A549 (cell line): ENCODE measurements around the gene RGS6. TPM values are rescaled to one million over a fixed set of nuclear protein-coding genes. Genes with fewer than 3 reads are reported as not detected.

Experiments
- ATAC-seq, 2 experiments: fragments of 200-7000 bp in 1 of 2; fragments of >200 bp in 1 of 2; cut with Nextera tagmentation in 1 of 2; cut with Tn5 transposase in 1 of 2; 3 replicates each; pipeline versions ENCODE4 v1.8.0 to v1.9.1; 2018 to 2020; ENCODE audit warnings: mild to moderate bottlenecking in 1 of 2, moderate library complexity in 1 of 2
- CTCF ChIA-PET: fragments of 300-600 bp; sonication (Branson Sonifier 250); formaldehyde crosslinking; extraction: SDS; loops from one replicate; lab custom pipeline; 2021; ENCODE audit warnings: antibody characterized with exemption, inconsistent platforms; lab: Yijun Ruan, JAX
- POLR2A ChIA-PET: fragments of 350-600 bp; formaldehyde crosslinking; extraction: SDS; loops from one replicate; lab custom pipeline; 2021; ENCODE audit warnings: antibody characterized with exemption, inconsistent platforms; lab: Yijun Ruan, JAX
- DNase-seq, 2 experiments: peaks; one replicate each; pipeline versions ENCODE4 v3.0.0 to v3.0.0-alpha.2; 2011 to 2016; ENCODE audit warnings: low read depth in 1 of 2, low spot score in 1 of 2
- FAIRE-seq: peaks from 2 replicates; lab custom pipeline; 2011; peaks lifted over from hg19 to GRCh38; lab: Jason Lieb, UNC
- H3K27ac ChIP-seq, 2 experiments: fragments of >200 bp; sonication (Bioruptor Twin); formaldehyde crosslinking; 3 replicates each; pipeline ENCODE4 v1.5.1; 2016 to 2017
- H3K4me1 ChIP-seq: fragments of >200 bp; sonication (Bioruptor Twin); formaldehyde crosslinking; 3 replicates; pipeline ENCODE4 v1.6.1; 2016
- H3K4me2 ChIP-seq: fragments of >200 bp; sonication (Bioruptor Twin); formaldehyde crosslinking; 3 replicates; pipeline ENCODE4 v1.6.1; 2016
- H3K4me3 ChIP-seq: fragments of >200 bp; sonication (Bioruptor Twin); formaldehyde crosslinking; 3 replicates; pipeline ENCODE4 v1.5.1; 2016
- H3K9me3 ChIP-seq: fragments of >200 bp; sonication (Bioruptor Twin); formaldehyde crosslinking; 3 replicates; pipeline ENCODE4 v1.6.1; 2016
- CBX8 ChIP-seq: fragments of 200-600 bp; sonication (generic); IDR thresholded peaks from 2 replicates; pipeline ENCODE4 v1.6.1; 2016
- CEBPB ChIP-seq, 2 experiments: fragments of >200 bp in 1 of 2; sonication (Bioruptor Twin) in 1 of 2; formaldehyde crosslinking in 1 of 2; IDR thresholded peaks; 2 replicates each; pipeline ENCODE4 v1.6.1; 2012 to 2016
- EHMT2 ChIP-seq: fragments of 200-600 bp; sonication (generic); IDR thresholded peaks from 2 replicates; pipeline ENCODE4 v1.6.1; 2016; ENCODE audit warnings: antibody characterized with exemption, low read depth, mild to moderate bottlenecking, moderate library complexity
- FOSL2 ChIP-seq, 2 experiments: fragments of 450-650 bp in 1 of 2; fragments of >200 bp in 1 of 2; sonication (Bioruptor Twin) in 1 of 2; formaldehyde crosslinking; IDR thresholded peaks; 2 replicates each; pipeline versions ENCODE4 v1.5.0 to v1.6.1; 2016 to 2020; ENCODE audit warnings: mild to moderate bottlenecking in 1 of 2, moderate library complexity in 1 of 2
- FOXS1 ChIP-seq: fragments of 250-450 bp; sonication (Bioruptor Pico); IDR thresholded peaks from 2 replicates; pipeline ENCODE4 v1.5.0; 2020; ENCODE audit warnings: mild to moderate bottlenecking, moderate library complexity
- HDAC2 ChIP-seq: fragments of 200-600 bp; sonication (generic); IDR thresholded peaks from 2 replicates; pipeline ENCODE4 v1.6.1; 2016
- HES2 ChIP-seq: fragments of >200 bp; sonication (Bioruptor Twin); formaldehyde crosslinking; IDR thresholded peaks from 2 replicates; pipeline ENCODE4 v1.6.1; 2016
- HEYL ChIP-seq: fragments of 250-450 bp; sonication (Bioruptor Pico); IDR thresholded peaks from 2 replicates; pipeline ENCODE4 v1.8.0; 2021; ENCODE audit warnings: mild to moderate bottlenecking, moderate library complexity
- HMGXB4 ChIP-seq: fragments of 250-450 bp; sonication (Bioruptor Pico); IDR thresholded peaks from 2 replicates; pipeline ENCODE4 v1.5.0; 2021; ENCODE audit warnings: mild to moderate bottlenecking, moderate library complexity, borderline replicate concordance
- KDM1A ChIP-seq: fragments of 200-600 bp; sonication (generic); IDR thresholded peaks from 2 replicates; pipeline ENCODE4 v1.6.1; 2016; ENCODE audit warnings: low read depth, mild to moderate bottlenecking
- MAFK ChIP-seq: fragments of 450-650 bp; IDR thresholded peaks from 2 replicates; pipeline ENCODE4 v1.6.1; 2014; ENCODE audit not compliant: partially characterized antibody
- MAZ ChIP-seq: fragments of 150-350 bp; IDR thresholded peaks from 2 replicates; pipeline ENCODE4 v1.6.1; 2014; ENCODE audit warnings: antibody characterized with exemption, low read depth, low read length, borderline replicate concordance
- MYC ChIP-seq: IDR thresholded peaks from 2 replicates; pipeline ENCODE4 v1.6.1; 2012; ENCODE audit warnings: mild to moderate bottlenecking, inconsistent platforms, low read length, improper control_type of control experiment, borderline replicate concordance
- POLR2AphosphoS2 ChIP-seq: conservative IDR thresholded peaks from 2 replicates; pipeline ENCODE4 v1.6.1; 2012; ENCODE audit warnings: low read length, improper control_type of control experiment, inconsistent platforms
- RAD21 ChIP-seq, 2 experiments: fragments of >200 bp in 1 of 2; sonication (Bioruptor Twin) in 1 of 2; formaldehyde crosslinking in 1 of 2; IDR thresholded peaks in 1 of 2; conservative IDR thresholded peaks in 1 of 2; 2 replicates in 1 of 2; 3 replicates in 1 of 2; pipeline ENCODE4 v1.6.1; 2012 to 2018; ENCODE audit warnings: inconsistent platforms in 1 of 2
- RARB ChIP-seq: fragments of 250-450 bp; sonication (Bioruptor Pico); IDR thresholded peaks from 2 replicates; pipeline ENCODE4 v1.8.0; 2021; ENCODE audit warnings: mild to moderate bottlenecking, moderate library complexity
- RCOR1 ChIP-seq: fragments of 150-350 bp; IDR thresholded peaks from 2 replicates; pipeline ENCODE4 v1.6.1; 2014; ENCODE audit warnings: antibody characterized with exemption, low read length, low read depth
- SMC3 ChIP-seq: fragments of >200 bp; sonication (Bioruptor Twin); formaldehyde crosslinking; IDR thresholded peaks from 3 replicates; pipeline ENCODE4 v1.6.1; 2018; ENCODE audit warnings: inconsistent platforms
- TFCP2L1 ChIP-seq: fragments of 250-450 bp; sonication (Bioruptor Pico); IDR thresholded peaks from 2 replicates; pipeline ENCODE4 v1.5.0; 2021; ENCODE audit warnings: mild to moderate bottlenecking
- ZC3H11A ChIP-seq: fragments of 450-650 bp; IDR thresholded peaks from 2 replicates; pipeline ENCODE4 v1.6.1; 2014; ENCODE audit warnings: antibody characterized with exemption, mild to moderate bottlenecking
- ZNF302 ChIP-seq: fragments of 250-450 bp; sonication (Bioruptor Pico); IDR thresholded peaks from 2 replicates; pipeline ENCODE4 v1.9.0; 2021; ENCODE audit warnings: inconsistent platforms, mild to moderate bottlenecking, moderate library complexity
- WGBS: methylation state at CpG from one replicate; pipeline ENCODE4 v1.1.6; 2017; ENCODE audit errors: missing lambda C conversion rate; 5-methylcytosine and 5-hydroxymethylcytosine counted together
- polyA plus RNA-seq, 4 experiments: library from polyadenylated mRNA; depleted of rRNA in 3 of 4; stranded (reverse); fragments of >200 nt; fragmentation: RNase III in 1 of 4; extraction: RNeasy Plus Mini Kit Qiagen cat#74134 plus additional on column Dnase treatment in 1 of 4; gene quantifications; 2 replicates in 3 of 4; 3 replicates in 1 of 4; pipeline ENCODE4 v1.2.3, GENCODE V29; 2011 to 2017
- TF ChIP-seq, protein P1 (sequence below): IDR thresholded peaks from 2 replicates; pipeline ENCODE4 v1.6.1; 2012
- TF ChIP-seq, protein P2 (sequence below): fragments of 250-450 bp; sonication (Bioruptor Pico); IDR thresholded peaks from 2 replicates; pipeline ENCODE4 v1.5.0; 2020; ENCODE audit warnings: low read depth, mild to moderate bottlenecking, moderate library complexity
- TF ChIP-seq, protein P3 (sequence below): IDR thresholded peaks from 2 replicates; pipeline ENCODE4 v1.6.1; 2012; ENCODE audit warnings: low read depth, borderline replicate concordance

The RGS6 gene
- polyA plus RNA-seq, 2 of the 4 experiments (the other 2 are of a cell fraction): not detected

DNA sequence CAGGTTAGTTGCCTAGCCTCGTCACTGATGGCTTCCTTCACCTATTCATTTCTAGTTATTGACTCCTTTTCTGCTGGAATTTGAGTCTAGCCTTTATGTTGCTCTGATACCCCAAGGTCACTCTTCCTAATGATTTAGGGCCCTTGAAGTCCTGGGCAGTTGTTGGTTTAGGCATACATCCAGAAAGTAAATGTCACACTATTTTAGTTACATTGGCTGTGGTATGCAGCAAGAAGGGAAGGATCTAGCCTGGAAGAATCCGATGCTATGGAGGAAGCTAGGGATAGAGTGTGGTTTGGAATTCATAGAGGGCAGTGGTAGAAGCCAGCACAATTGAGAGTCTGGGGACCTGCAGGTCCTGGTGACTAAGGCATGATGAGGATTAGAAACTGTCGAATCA lies 38.0 kb downstream of the RGS6 start:
- CTCF ChIA-PET: no interaction called here
- no peak for ATAC-seq
- Histone ChIP-seq H3K9me3 (no peaks in the 10 kb centered on the region), H3K4me3 (no peak overlapping the region), H3K27ac (no peak overlapping the region), H3K4me1 (no peaks in the 10 kb centered on the region), H3K4me2 (no peak overlapping the region)
- POLR2A ChIA-PET: no interaction called here
- no peak for DNase-seq
- no peak for FAIRE-seq
- WGBS: 2% methylated on average over 3 of the region's 3 CpGs
- TF ChIP-seq ZC3H11A (no peak), HEYL (CRISPR knock-in tag) (no peak), KDM1A (no peak), RAD21 (conservative IDR thresholded peaks at IDR 0.05 in 1 of 2, IDR thresholded peaks at IDR 0.05 in 1 of 2) (no peak), MYC (no peak), RARB (CRISPR knock-in tag) (no peak), MAZ (no peak), SMC3 (no peak), CBX8 (no peak), POLR2AphosphoS2 (no peak), TFCP2L1 (CRISPR knock-in tag) (no peak), MAFK (no peak), CEBPB (IDR thresholded peaks at IDR 0.05) (no peak), HDAC2 (no peak), ZNF302 (CRISPR knock-in tag) (no peak)
- TF ChIP-seq, protein P1, sequence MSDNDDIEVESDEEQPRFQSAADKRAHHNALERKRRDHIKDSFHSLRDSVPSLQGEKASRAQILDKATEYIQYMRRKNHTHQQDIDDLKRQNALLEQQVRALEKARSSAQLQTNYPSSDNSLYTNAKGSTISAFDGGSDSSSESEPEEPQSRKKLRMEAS: no peak
- TF ChIP-seq, protein P2, sequence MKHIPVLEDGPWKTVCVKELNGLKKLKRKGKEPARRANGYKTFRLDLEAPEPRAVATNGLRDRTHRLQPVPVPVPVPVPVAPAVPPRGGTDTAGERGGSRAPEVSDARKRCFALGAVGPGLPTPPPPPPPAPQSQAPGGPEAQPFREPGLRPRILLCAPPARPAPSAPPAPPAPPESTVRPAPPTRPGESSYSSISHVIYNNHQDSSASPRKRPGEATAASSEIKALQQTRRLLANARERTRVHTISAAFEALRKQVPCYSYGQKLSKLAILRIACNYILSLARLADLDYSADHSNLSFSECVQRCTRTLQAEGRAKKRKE (CRISPR knock-in tag): no peak
- TF ChIP-seq, protein P3, sequence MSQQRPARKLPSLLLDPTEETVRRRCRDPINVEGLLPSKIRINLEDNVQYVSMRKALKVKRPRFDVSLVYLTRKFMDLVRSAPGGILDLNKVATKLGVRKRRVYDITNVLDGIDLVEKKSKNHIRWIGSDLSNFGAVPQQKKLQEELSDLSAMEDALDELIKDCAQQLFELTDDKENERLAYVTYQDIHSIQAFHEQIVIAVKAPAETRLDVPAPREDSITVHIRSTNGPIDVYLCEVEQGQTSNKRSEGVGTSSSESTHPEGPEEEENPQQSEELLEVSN: no peak

DNA sequence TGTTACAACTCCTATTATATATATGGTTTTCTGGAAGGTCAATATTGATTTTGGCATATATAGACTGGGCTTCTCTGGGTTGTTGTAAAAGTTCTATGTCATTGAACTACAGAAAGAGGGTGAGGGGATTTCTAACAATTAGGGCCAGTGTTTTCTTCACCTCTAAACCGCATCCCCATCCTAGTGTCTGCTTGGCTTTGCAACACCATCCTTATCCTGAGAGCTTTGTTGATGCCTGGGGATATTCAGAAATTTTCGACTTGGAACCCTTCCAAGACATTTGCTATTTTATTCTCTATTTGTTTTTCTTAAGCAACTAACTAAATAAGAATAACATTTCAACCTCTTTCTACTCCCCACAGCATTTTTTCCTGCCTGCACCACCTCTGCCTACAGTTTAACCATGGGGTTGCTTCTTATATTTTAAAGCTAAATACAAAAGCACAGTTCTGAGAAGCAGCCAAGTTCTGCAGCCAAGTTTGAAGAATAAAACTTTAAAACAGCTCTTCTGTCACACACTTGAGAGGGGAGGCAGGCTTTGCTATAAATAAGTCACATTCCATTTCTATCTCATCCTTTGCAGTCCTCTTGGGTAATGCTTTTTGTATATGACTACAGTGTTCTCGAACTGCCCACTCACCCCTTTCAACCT lies 53.4 kb downstream of the RGS6 start:
- 2% methylated on average over 3 of the region's 3 CpGs for WGBS
- H3K4me2 ChIP-seq: no peak overlapping the region
- ChIA-PET CTCF (no interaction called here), POLR2A (no interaction called here)
- no peaks in the 10 kb centered on the region for H3K4me1 ChIP-seq
- DNase-seq: no peak
- TF ChIP-seq, protein P3: no peak
- TF ChIP-seq ZC3H11A (no peak), RCOR1 (no peak), TFCP2L1 (CRISPR knock-in tag) (no peak), EHMT2 (no peak), MAFK (no peak), HMGXB4 (CRISPR knock-in tag) (no peak), FOSL2 (IDR thresholded peaks at IDR 0.05) (no peak), FOSL2 (CRISPR knock-in tag; IDR thresholded peaks at IDR 0.05) (no peak), HES2 (no peak), FOXS1 (no peak), RAD21 (conservative IDR thresholded peaks at IDR 0.05 in 1 of 2, IDR thresholded peaks at IDR 0.05 in 1 of 2) (no peak)
- TF ChIP-seq, protein P2 (CRISPR knock-in tag): no peak
- H3K9me3 ChIP-seq: no peaks in the 10 kb centered on the region
- no peak for FAIRE-seq
- H3K27ac ChIP-seq: no peak overlapping the region
- no peak for ATAC-seq
- H3K4me3 ChIP-seq: no peak overlapping the region
